H1 (cell line): Measurements from ENCODE around the gene DNAJB12. TPM values are rescaled to one million over a fixed set of nuclear protein-coding genes. Genes with fewer than 3 reads are reported as not detected.

ENCODE experiments used
- CHD1 ChIP-seq: IDR thresholded peaks from 2 replicates; pipeline ENCODE4 v1.6.1; 2012; ENCODE audit warnings: low read depth, low read length, improper control_type of control experiment
- CHD2 ChIP-seq: IDR thresholded peaks from 2 replicates; pipeline ENCODE4 v1.6.1; 2012; ENCODE audit warnings: low read length, improper control_type of control experiment
- EP300 ChIP-seq, 2 experiments: IDR thresholded peaks; 1 replicate in 1 of 2; 2 replicates in 1 of 2; pipeline ENCODE4 v1.6.1; 2011 to 2012; ENCODE audit warnings: low read depth in 2 of 2, low read length in 2 of 2, mild to moderate bottlenecking in 2 of 2, borderline replicate concordance in 1 of 2, inconsistent platforms in 1 of 2, moderate library complexity in 1 of 2
- HDAC2 ChIP-seq, 2 experiments: fragments of 300-600 bp in 1 of 2; sonication (generic) in 1 of 2; IDR thresholded peaks; 2 replicates each; pipeline ENCODE4 v1.6.1; 2011 to 2012; ENCODE audit warnings: low read depth in 2 of 2, low read length in 2 of 2, mild to moderate bottlenecking in 2 of 2, moderate library complexity in 2 of 2, borderline replicate concordance in 1 of 2, inconsistent platforms in 1 of 2
- RBBP5 ChIP-seq: IDR thresholded peaks from 2 replicates; pipeline ENCODE4 v1.7.1; 2012; ENCODE audit warnings: low read depth, mild to moderate bottlenecking, inconsistent platforms, low read length, moderate library complexity, borderline replicate concordance
- RFX5 ChIP-seq: IDR thresholded peaks from 2 replicates; pipeline ENCODE4 v1.6.1; 2011; ENCODE audit warnings: low read depth, low read length, improper control_type of control experiment, borderline replicate concordance
- TBP ChIP-seq: IDR thresholded peaks from 2 replicates; pipeline ENCODE4 v1.6.1; 2011; ENCODE audit warnings: low read depth, low read length, improper control_type of control experiment
- YY1 ChIP-seq: IDR thresholded peaks from 2 replicates; pipeline ENCODE4 v1.6.1; 2011; ENCODE audit warnings: low read depth, mild to moderate bottlenecking, low read length
- polyA plus RNA-seq, 7 experiments: library from polyadenylated mRNA; depleted of rRNA in 3 of 7; stranded (reverse) in 5 of 7; unstranded in 2 of 7; fragments of >200 nt in 5 of 7; fragments of 200-250 nt in 2 of 7; gene quantifications; 1 replicate in 5 of 7; 2 replicates in 1 of 7; 4 replicates in 1 of 7; pipeline versions ENCODE4 v1.2.1 to v1.2.3, GENCODE V29; 2011 to 2013; ENCODE audit warnings: missing spikeins in 2 of 7, mixed read lengths in 2 of 7
- total RNA-seq: library from RNA; stranded (reverse); fragmentation: NEBNext Ultra II Directional; extraction: Animal tissue kit (Norgen Biotek cat#: 25700); gene quantifications from 2 replicates; pipeline ENCODE4 v1.2.1, GENCODE V29; 2021
- TF ChIP-seq, protein P1 (sequence below): fragments of 300-600 bp; sonication (generic); IDR thresholded peaks from 2 replicates; pipeline ENCODE4 v1.7.1; 2012; ENCODE audit warnings: low read length, moderate library complexity, mild to moderate bottlenecking, inconsistent platforms; ENCODE audit not compliant: insufficient replicate concordance
- TF ChIP-seq, protein P2 (sequence below): IDR thresholded peaks from 2 replicates; pipeline ENCODE4 v1.6.1; 2012; ENCODE audit warnings: low read length, inconsistent platforms

Gene DNAJB12
- total and polyA plus RNA-seq, 2 of the 8 experiments (the other 6 are each of a cell fraction or from before 2014, with no cell fraction given) = 10.8 to 20.5 TPM

DNA sequence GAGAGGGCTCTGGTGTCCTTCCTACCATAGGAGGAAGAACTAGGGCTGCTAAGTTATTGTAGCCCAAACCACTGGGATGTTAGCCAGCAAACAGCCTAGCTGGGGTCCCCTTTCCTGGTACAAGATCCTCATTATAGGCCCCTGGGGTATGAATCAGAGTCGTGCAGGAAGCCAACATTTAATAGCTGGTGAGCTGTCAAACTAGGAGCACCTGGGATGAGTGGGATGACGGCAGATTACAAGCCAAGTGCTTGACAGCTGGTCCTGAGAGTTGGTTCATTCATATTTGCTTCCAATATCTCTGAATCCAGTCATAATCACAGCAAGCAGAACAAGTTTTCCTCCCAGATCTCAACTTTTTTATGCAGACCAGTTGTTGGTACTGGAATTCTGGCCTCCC is 25.1 kb upstream of the DNAJB12 start (continued):
- TF ChIP-seq, protein P1, sequence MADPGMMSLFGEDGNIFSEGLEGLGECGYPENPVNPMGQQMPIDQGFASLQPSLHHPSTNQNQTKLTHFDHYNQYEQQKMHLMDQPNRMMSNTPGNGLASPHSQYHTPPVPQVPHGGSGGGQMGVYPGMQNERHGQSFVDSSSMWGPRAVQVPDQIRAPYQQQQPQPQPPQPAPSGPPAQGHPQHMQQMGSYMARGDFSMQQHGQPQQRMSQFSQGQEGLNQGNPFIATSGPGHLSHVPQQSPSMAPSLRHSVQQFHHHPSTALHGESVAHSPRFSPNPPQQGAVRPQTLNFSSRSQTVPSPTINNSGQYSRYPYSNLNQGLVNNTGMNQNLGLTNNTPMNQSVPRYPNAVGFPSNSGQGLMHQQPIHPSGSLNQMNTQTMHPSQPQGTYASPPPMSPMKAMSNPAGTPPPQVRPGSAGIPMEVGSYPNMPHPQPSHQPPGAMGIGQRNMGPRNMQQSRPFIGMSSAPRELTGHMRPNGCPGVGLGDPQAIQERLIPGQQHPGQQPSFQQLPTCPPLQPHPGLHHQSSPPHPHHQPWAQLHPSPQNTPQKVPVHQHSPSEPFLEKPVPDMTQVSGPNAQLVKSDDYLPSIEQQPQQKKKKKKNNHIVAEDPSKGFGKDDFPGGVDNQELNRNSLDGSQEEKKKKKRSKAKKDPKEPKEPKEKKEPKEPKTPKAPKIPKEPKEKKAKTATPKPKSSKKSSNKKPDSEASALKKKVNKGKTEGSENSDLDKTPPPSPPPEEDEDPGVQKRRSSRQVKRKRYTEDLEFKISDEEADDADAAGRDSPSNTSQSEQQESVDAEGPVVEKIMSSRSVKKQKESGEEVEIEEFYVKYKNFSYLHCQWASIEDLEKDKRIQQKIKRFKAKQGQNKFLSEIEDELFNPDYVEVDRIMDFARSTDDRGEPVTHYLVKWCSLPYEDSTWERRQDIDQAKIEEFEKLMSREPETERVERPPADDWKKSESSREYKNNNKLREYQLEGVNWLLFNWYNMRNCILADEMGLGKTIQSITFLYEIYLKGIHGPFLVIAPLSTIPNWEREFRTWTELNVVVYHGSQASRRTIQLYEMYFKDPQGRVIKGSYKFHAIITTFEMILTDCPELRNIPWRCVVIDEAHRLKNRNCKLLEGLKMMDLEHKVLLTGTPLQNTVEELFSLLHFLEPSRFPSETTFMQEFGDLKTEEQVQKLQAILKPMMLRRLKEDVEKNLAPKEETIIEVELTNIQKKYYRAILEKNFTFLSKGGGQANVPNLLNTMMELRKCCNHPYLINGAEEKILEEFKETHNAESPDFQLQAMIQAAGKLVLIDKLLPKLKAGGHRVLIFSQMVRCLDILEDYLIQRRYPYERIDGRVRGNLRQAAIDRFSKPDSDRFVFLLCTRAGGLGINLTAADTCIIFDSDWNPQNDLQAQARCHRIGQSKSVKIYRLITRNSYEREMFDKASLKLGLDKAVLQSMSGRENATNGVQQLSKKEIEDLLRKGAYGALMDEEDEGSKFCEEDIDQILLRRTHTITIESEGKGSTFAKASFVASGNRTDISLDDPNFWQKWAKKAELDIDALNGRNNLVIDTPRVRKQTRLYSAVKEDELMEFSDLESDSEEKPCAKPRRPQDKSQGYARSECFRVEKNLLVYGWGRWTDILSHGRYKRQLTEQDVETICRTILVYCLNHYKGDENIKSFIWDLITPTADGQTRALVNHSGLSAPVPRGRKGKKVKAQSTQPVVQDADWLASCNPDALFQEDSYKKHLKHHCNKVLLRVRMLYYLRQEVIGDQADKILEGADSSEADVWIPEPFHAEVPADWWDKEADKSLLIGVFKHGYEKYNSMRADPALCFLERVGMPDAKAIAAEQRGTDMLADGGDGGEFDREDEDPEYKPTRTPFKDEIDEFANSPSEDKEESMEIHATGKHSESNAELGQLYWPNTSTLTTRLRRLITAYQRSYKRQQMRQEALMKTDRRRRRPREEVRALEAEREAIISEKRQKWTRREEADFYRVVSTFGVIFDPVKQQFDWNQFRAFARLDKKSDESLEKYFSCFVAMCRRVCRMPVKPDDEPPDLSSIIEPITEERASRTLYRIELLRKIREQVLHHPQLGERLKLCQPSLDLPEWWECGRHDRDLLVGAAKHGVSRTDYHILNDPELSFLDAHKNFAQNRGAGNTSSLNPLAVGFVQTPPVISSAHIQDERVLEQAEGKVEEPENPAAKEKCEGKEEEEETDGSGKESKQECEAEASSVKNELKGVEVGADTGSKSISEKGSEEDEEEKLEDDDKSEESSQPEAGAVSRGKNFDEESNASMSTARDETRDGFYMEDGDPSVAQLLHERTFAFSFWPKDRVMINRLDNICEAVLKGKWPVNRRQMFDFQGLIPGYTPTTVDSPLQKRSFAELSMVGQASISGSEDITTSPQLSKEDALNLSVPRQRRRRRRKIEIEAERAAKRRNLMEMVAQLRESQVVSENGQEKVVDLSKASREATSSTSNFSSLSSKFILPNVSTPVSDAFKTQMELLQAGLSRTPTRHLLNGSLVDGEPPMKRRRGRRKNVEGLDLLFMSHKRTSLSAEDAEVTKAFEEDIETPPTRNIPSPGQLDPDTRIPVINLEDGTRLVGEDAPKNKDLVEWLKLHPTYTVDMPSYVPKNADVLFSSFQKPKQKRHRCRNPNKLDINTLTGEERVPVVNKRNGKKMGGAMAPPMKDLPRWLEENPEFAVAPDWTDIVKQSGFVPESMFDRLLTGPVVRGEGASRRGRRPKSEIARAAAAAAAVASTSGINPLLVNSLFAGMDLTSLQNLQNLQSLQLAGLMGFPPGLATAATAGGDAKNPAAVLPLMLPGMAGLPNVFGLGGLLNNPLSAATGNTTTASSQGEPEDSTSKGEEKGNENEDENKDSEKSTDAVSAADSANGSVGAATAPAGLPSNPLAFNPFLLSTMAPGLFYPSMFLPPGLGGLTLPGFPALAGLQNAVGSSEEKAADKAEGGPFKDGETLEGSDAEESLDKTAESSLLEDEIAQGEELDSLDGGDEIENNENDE = no peak
- no peak for TF ChIP-seq YY1
- TF ChIP-seq RBBP5 = no peak
- no peak for TF ChIP-seq CHD2
- no peak for TF ChIP-seq HDAC2 (IDR thresholded peaks at IDR 0.05; ENCODE audit: borderline replicate concordance in 1 of 2, low read depth in 2 of 2, low read length in 2 of 2)
- no peak for TF ChIP-seq TBP
- no peak for TF ChIP-seq EP300 (IDR thresholded peaks at IDR 0.05; ENCODE audit: borderline replicate concordance in 1 of 2, low read depth in 2 of 2, low read length in 2 of 2)
- TF ChIP-seq CHD1 = no peak
- TF ChIP-seq, protein P2, sequence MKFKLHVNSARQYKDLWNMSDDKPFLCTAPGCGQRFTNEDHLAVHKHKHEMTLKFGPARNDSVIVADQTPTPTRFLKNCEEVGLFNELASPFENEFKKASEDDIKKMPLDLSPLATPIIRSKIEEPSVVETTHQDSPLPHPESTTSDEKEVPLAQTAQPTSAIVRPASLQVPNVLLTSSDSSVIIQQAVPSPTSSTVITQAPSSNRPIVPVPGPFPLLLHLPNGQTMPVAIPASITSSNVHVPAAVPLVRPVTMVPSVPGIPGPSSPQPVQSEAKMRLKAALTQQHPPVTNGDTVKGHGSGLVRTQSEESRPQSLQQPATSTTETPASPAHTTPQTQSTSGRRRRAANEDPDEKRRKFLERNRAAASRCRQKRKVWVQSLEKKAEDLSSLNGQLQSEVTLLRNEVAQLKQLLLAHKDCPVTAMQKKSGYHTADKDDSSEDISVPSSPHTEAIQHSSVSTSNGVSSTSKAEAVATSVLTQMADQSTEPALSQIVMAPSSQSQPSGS = no peak
- no peak for TF ChIP-seq RFX5
